Measurements from ENCODE around the gene SNX21. TPM values are rescaled to one million over a fixed set of nuclear protein-coding genes. Genes with fewer than 3 reads are reported as not detected.

SNX21 gene
- total and polyA plus RNA-seq, 9 of the 15 experiments (the other 6 are each of a cell fraction or from before 2014, with no cell fraction given), result 0.10 to 1.2 (median 0.42) TPM

DNA sequence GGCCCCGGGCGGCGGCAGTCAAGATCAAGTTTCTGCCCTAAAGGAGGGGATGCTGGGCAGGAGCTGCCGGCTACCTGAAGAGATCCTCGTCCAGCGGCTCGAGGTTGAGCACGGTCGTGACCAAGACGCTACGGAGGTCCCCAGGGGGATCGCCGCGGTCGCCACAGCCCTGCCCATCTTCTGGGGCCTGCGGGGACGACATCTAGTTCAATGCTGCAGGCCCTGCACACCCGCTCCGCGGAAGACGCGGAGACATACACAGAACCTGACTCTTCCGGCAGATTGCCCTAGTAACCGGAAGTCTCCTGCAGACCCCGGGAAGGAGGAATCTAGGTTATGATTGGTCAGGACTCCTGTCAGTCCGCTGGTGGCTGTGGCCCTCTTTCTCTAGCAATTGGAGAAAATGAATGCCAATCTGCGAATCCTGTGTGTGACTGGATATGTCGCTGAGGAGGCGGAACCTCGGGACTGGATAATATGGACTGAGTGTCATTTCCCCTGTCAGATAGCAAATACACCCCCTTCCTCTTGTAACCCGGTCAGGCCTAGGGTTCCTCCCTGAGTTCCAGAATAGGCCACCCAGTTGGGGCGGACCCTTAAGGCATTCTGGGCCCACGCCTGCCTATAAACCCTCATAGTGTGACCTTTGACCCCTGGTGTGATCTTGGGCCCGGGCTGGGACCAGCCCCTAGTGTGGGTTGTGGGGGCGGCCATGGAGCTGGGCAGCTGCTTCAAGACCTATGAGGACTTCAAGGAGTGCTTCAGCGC, 23.7 kb downstream of the SNX21 start, which contains the start of the genes ACOT8 and ZSWIM3 (continued):
- TF ChIP-seq ZNF445 (CRISPR knock-in tag; IDR thresholded peaks at IDR 0.05; ENCODE audit: low read depth) (no peak), ZNF384 (IDR thresholded peaks at IDR 0.05; ENCODE audit: low read depth, low read length) (no peak), CBX5 (IDR thresholded peaks at IDR 0.05; ENCODE audit: borderline replicate concordance, low read depth) (no peak), ZNF764 (CRISPR knock-in tag; IDR thresholded peaks at IDR 0.05; ENCODE audit: low read depth) (no peak), TAF15 (IDR thresholded peaks at IDR 0.05; ENCODE audit: low read depth, low read length) (no peak), ZNF165 (CRISPR knock-in tag; IDR thresholded peaks at IDR 0.05; ENCODE audit: borderline replicate concordance) (no peak), POLR2AphosphoS2 (IDR thresholded peaks at IDR 0.05; ENCODE audit: low read length) (no peak), IFI16 (CRISPR knock-in tag; IDR thresholded peaks at IDR 0.05) (no peak), SREBF2 (CRISPR knock-in tag; IDR thresholded peaks at IDR 0.05) (no peak), MYNN (IDR thresholded peaks at IDR 0.05) (no peak), MYNN (CRISPR knock-in tag; IDR thresholded peaks at IDR 0.05) (no peak), CBX8 (IDR thresholded peaks at IDR 0.05; ENCODE audit: borderline replicate concordance, extremely low read depth, low read depth, low read length, poor library complexity, severe bottlenecking) (no peak), BRCA1 (IDR thresholded peaks at IDR 0.05) (no peak), BRCA1 (CRISPR knock-in tag; IDR thresholded peaks at IDR 0.05) (no peak)
- TF ChIP-seq, protein P1, sequence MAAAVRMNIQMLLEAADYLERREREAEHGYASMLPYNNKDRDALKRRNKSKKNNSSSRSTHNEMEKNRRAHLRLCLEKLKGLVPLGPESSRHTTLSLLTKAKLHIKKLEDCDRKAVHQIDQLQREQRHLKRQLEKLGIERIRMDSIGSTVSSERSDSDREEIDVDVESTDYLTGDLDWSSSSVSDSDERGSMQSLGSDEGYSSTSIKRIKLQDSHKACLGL (CRISPR knock-in tag; IDR thresholded peaks at IDR 0.05; ENCODE audit: borderline replicate concordance, poor library complexity, severe bottlenecking), result no peak
- TF ChIP-seq, protein P2, sequence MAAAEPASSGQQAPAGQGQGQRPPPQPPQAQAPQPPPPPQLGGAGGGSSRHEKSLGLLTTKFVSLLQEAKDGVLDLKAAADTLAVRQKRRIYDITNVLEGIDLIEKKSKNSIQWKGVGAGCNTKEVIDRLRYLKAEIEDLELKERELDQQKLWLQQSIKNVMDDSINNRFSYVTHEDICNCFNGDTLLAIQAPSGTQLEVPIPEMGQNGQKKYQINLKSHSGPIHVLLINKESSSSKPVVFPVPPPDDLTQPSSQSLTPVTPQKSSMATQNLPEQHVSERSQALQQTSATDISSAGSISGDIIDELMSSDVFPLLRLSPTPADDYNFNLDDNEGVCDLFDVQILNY (CRISPR knock-in tag; IDR thresholded peaks at IDR 0.05), result no peak
- TF ChIP-seq, protein P3, sequence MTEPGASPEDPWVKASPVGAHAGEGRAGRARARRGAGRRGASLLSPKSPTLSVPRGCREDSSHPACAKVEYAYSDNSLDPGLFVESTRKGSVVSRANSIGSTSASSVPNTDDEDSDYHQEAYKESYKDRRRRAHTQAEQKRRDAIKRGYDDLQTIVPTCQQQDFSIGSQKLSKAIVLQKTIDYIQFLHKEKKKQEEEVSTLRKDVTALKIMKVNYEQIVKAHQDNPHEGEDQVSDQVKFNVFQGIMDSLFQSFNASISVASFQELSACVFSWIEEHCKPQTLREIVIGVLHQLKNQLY (CRISPR knock-in tag; conservative IDR thresholded peaks at IDR 0.05), result no peak
- TF ChIP-seq, protein P4, sequence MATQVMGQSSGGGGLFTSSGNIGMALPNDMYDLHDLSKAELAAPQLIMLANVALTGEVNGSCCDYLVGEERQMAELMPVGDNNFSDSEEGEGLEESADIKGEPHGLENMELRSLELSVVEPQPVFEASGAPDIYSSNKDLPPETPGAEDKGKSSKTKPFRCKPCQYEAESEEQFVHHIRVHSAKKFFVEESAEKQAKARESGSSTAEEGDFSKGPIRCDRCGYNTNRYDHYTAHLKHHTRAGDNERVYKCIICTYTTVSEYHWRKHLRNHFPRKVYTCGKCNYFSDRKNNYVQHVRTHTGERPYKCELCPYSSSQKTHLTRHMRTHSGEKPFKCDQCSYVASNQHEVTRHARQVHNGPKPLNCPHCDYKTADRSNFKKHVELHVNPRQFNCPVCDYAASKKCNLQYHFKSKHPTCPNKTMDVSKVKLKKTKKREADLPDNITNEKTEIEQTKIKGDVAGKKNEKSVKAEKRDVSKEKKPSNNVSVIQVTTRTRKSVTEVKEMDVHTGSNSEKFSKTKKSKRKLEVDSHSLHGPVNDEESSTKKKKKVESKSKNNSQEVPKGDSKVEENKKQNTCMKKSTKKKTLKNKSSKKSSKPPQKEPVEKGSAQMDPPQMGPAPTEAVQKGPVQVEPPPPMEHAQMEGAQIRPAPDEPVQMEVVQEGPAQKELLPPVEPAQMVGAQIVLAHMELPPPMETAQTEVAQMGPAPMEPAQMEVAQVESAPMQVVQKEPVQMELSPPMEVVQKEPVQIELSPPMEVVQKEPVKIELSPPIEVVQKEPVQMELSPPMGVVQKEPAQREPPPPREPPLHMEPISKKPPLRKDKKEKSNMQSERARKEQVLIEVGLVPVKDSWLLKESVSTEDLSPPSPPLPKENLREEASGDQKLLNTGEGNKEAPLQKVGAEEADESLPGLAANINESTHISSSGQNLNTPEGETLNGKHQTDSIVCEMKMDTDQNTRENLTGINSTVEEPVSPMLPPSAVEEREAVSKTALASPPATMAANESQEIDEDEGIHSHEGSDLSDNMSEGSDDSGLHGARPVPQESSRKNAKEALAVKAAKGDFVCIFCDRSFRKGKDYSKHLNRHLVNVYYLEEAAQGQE (IDR thresholded peaks at IDR 0.05; ENCODE audit: borderline replicate concordance), result no peak
- TF ChIP-seq, protein P4 (CRISPR knock-in tag; IDR thresholded peaks at IDR 0.05; ENCODE audit: low read depth), result no peak
